GM20000 (cell line): Measurements from ENCODE around the gene CDH11.

Source experiments
- DNase-seq: peaks from one replicate; pipeline ENCODE4 v3.0.0; 2012; ENCODE audit warnings: low spot score
- CTCF ChIP-seq: IDR thresholded peaks from 2 replicates; pipeline ENCODE4 v1.5.1; 2012; ENCODE audit warnings: mild to moderate bottlenecking, control low read depth; ENCODE audit errors: extremely low read depth, missing control alignments

The CDH11 gene

GRCh38 chr16:65069065-65069464 lies 52.8 kb downstream of the CDH11 start:
- no peak for TF ChIP-seq CTCF
- no peak for DNase-seq

- no peak for DNase-seq
Observed at GRCh38 chr16:65068151-65068740, 53.6 kb downstream of the CDH11 start.

GRCh38 chr16:65066651-65067050 lies 55.2 kb downstream of the CDH11 start:
- DNase-seq: no peak
- no peak for TF ChIP-seq CTCF

More at GRCh38 chr16:65068151-65068740, 53.6 kb downstream of the CDH11 start:
- TF ChIP-seq CTCF: no peak

GRCh38 chr16:65065031-65065430 lies 56.8 kb downstream of the CDH11 start:
- no peak for TF ChIP-seq CTCF
- DNase-seq: no peak

GRCh38 chr16:65064131-65064530 lies 57.7 kb downstream of the CDH11 start:
- no peak for TF ChIP-seq CTCF

GRCh38 chr16:65062736-65063583 lies 58.9 kb downstream of the CDH11 start:
- DNase-seq: no peak
- no peak for TF ChIP-seq CTCF

More at GRCh38 chr16:65064131-65064530, 57.7 kb downstream of the CDH11 start:
- DNase-seq: no peak

- no peak for TF ChIP-seq CTCF
- DNase-seq: no peak
Observed at GRCh38 chr16:65061935-65062518, 59.8 kb downstream of the CDH11 start.
